Measurements from ENCODE around the gene PSMB11.
"Not testable (repeated sequence)": the region's sequence is repeated elsewhere in the genome, so short reads cannot be mapped to it uniquely, and the experiment has no call there.

The PSMB11 gene

DNA sequence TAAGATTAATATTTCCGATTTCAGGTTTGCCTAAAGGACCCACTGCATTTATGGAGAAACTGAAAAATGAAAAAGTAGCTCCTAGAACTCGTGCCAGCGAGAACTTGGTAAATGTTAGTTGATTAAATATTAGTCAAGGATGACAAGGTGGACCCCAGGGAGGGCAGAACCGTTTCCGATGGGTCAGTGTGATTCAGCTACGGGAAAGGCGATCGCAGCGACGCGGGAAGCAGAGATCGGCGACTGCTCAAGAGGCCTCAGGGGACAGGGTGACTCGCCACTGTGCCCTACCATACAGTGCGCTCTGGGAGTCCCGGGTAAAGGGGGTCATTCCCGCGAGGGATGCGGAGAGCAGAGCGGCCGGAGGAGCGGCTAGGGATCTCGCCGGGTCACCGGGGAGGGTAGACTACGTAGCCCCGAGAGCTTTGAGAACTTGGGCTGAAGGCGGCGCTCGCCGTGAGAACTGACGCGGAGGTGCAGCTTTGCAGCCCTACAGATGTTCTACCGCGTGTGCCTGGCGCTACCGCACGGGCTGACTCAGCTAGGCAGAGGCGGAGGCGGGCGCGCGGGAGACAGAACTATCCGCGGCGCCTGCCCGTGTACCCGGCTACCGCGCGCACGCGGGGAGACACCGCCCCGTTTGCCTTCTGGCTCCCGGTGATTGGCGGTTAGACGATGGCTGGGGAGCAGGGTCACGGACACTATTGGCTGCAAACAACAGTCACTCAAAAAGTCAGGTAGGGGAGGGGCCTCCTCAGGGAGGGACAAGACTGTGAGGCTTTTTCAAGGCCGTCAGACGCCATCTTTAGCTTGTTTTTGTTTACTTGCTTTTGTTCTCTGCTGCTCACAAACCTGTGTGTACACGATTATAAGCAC lies 35.2 kb upstream of the PSMB11 start:
- peak overlapping the region; percentile 71 for H3K4me3 ChIP-seq (ENCODE audit: low read length)
- TF ChIP-seq ZNF274 (IDR thresholded peaks at IDR 0.05; ENCODE audit: low read depth, low read length) = no peak

DNA sequence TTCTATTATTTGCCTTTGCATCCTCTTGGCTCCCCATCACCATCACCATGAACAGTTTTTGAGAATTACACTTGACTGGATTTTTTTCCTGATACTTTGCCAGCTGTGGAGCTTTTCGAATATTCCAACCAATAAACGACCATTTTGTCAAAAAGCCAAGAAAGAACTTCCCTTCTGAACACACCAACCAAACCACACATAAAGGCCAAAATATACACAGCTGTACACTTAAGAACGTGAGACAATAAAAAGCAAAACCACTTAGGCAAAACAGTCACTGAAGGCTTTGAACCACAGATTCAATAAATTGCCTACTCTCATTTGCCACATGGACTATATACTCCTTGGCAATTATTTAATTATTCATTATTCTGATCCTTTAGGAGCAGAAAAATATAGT lies 33.2 kb upstream of the PSMB11 start:
- no peak overlapping the region; the same call in 1 of the 2 replicates for H3K4me3 ChIP-seq (ENCODE audit: low read length)
- no peak for TF ChIP-seq ZNF274 (IDR thresholded peaks at IDR 0.05; ENCODE audit: low read depth, low read length)

DNA sequence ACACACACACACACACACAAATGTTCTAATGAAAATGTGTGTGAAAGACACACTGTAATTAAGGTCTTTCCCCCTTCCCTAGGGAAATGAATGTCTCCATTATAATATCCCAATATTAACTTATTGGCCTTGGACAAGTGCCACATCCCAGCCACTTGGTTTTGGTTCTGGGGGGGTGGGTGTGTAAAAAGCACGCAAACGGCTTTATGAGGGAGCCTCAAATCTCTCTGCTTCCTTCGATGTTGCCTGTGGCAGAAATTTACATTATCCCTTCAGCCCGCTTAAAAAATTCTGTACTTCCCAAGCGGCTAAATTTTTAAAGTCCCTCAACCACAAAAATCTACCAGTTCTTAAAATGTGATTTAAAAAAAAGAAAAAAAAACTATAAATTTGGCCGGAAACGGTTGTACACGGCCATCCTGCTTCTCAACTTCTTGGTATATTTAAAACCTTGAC lies 32.5 kb upstream of the PSMB11 start:
- no peak for TF ChIP-seq ZNF274 (IDR thresholded peaks at IDR 0.05; ENCODE audit: low read depth, low read length)
- peak overlapping the region; percentile 55 for H3K4me3 ChIP-seq (ENCODE audit: low read length)

DNA sequence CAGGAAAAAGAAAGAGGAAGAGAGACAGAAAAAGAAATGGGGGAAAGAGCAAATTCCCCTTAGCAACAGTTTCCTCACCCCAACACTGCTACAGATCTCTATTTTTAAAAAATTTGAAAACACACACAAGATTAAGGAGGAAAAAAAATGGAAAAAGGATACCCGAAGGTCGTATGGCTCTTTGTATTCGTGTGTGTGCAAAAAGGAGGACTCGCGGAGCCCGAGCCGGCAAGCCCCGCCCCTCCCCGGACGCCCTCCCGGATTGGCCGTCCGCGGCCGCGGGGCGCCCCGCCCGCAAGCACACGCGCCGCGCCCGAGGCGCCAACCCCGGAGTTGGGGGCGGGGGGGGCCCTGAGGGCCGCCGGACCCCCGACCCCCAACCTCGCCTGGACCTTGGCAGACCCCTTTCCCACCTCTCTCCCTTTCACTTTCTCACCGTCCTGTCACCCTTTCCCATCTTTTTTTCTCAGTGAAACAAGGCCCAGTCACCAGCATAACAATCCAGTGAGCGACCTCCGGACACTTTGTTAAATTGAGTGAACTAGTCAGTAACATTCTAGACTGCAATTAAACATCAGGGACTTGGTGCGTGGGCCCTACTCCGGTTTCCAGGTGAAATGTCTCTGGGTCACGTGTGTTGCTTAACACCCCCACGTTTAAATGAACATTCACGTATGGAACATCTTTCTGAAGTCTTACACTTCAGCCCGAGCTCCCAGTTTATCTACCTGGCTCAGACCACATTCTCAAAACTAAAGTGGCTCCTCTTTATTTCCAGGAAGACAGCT lies 31.9 kb upstream of the PSMB11 start, which contains the start of gene C14orf93:
Gene C14orf93, minus strand, starts transcription at position 205 of the 788 bp plus-strand sequence. CDS start 11,120 bp downstream, outside the sequence.
- no peak for TF ChIP-seq ZNF274 (IDR thresholded peaks at IDR 0.05; ENCODE audit: low read depth, low read length)
- H3K4me3 ChIP-seq (ENCODE audit: low read length) = peak within 1 kb of the TSS; percentile 55

DNA sequence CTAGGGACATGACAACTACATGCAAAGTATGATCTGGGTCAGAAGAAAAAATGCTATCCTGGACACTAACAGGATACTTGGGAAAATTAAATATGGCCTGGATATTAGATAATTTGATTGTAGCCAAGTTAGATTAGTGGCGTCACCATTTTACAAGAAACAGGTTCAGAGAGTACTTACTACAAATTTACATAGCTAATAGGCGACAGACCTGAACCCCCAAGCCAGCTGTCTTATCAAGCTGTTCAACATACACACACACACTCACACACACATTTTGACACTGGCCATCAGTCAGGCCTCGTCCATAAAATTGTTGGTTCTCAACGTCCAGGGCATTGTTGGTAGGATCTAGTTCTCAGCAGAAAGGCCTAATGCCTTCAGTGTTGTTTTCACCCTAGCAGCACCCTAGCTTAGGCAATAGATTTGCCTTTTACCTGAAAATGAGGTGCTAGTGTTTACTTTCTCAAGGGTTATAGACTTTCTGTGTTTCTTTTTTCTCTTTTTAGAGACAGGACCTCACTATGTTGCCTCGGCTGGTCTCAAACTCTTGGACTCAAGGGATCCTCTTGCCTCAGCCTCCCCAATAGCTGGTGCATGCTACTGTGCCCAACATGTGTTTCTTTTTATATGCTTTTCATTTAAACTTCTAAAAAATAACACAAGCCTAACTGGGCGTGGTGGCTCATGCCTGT lies 28.8 kb upstream of the PSMB11 start:
- H3K4me3 ChIP-seq (ENCODE audit: low read length) = no peak overlapping the region
- no peak for TF ChIP-seq ZNF274 (IDR thresholded peaks at IDR 0.05; ENCODE audit: low read depth, low read length)

DNA sequence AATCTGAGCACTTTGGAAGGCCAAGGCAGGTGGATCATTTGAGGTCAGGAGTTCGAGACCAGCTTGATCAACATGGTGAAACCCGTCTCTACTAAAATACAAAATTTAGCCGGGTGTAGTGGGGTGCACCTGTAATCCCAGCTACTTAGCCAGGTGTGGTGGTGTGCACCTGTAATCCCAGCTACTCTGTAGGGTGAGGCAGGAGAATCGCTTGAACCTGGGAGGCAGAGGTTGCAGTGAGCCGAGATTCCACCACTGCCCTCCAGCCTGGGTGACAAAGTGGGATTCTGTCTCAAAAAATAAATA lies 28.3 kb upstream of the PSMB11 start:
- H3K4me3 ChIP-seq (ENCODE audit: low read length) = not testable (repeated sequence)

DNA sequence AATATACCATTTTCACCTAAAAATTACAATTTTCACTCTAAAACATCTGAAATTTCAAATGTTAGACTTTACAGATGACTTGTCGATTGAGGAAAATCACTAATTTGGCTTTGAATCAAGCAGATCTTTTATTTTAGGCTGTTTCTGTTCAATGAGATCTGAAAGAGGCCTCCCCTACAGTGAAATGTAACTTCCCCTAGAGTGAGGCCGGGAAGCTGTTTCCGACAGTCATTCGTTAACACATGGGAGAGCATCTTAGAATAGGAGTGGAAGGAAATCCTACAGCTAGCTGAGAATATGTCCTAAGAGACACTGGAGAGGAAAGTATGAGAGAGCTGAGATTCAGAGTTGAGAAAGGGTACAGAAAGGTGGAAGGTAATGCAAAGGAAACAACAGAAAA lies 26.4 kb upstream of the PSMB11 start:
- TF ChIP-seq ZNF274 (IDR thresholded peaks at IDR 0.05; ENCODE audit: low read depth, low read length) = no peak
- H3K4me3 ChIP-seq (ENCODE audit: low read length) = no peak overlapping the region

DNA sequence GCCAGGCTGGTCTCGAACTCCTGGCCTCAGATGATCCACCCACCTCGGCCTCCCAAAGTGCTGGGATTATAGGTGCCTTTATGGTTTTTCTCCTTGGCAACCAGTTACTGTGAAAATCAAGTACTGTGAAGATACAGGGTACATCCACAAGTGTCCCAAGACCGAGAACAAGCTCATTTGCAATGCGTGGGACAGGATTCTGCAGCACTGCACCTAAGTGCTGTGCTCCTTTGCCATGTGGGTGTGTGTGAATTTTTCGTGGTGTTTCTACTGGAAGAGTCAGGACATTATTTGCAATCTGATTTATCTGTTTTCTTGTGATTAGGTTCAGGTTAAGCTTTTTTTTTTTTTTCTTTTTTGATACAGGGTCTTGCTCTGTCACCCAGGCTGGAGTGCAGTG lies 24.9 kb upstream of the PSMB11 start:
- no peak for TF ChIP-seq ZNF274 (IDR thresholded peaks at IDR 0.05; ENCODE audit: low read depth, low read length)
- H3K4me3 ChIP-seq (ENCODE audit: low read length) = no peak overlapping the region

DNA sequence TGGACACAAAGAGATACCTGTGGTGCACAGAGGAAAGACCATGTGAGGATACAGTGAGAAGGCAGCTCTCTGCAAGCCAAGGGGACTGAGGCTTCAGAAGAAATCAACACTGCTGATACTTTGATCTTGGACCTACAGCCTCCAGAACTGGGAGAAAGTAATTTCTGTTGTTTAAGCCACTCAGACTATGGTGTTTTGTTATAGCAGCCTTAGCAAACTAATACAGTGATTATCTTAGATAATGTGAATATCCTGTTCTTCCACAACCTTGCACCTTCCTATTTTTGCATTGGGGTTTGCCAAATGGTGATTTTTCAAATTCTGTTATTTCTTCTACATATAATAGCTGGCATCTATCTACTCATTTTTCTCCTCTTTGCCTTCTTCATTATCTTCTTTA lies 23.9 kb upstream of the PSMB11 start:
- TF ChIP-seq ZNF274 (IDR thresholded peaks at IDR 0.05; ENCODE audit: low read depth, low read length) = no peak
- H3K4me3 ChIP-seq (ENCODE audit: low read length) = no peak overlapping the region

DNA sequence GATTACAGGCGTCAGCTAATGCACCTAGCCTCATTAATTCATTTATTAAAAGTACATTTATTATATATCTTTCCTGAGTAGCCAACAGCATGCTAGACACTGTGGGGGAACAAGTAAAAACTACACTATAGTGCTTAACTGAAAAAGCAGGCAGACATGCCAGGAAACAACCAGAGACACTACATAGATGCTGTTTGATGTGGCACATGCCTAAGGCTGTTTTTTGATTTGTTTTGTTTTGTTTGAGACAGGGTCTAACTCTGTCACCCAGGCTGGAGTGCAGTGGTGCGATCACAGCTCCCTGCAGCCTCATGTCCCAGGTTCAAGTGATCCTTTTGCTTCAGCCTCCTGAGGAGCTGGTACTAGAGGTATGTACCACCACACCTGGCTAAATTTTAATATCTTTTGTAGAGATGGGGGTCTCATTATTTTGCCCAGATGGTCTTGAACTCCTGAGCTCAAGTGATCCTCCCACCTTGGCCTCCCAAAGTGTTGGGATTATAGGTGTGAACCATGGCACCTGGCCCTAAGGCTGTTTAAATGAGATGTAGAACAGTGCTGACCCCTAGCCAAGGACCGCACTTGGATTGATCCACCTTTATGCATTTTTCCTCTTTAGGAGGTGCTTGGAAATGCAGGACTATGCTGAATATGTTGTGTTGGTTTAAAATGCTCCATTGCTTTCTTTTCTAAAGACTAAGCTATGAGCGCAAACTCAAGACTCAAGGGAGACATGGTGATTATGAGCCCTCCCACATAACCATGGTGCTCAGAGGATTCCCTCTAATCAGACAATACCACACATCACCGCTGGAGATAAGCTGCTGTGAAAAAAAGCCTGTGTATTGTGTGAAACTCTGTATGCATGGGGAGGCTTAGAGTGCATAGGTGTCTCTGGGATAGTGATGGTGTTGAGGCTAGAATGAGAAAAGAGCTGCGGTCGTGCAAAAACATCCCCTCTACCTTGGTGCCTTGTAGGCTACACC lies 21.6 kb upstream of the PSMB11 start:
- no peak overlapping the region for H3K4me3 ChIP-seq (ENCODE audit: low read length)
- no peak for TF ChIP-seq ZNF274 (IDR thresholded peaks at IDR 0.05; ENCODE audit: low read depth, low read length)

DNA sequence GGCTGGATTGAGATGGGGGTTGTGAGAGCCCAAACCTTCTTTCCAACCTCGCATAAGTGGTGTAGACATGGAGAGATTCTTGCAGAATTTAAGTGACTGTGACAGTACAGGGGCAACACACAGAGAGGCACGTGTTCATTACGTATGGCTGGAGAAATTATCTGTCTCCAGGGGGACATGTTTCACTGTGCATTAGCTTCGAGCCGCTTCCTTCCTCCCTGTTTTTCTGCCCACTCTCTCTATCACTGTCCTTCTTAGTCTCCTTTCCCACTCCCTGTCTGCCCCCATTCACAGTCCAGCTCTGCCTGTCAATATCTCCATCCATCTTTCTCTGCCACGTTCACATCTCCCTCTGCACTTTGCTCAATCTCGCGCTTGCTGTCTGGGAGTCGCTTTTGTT lies 20.6 kb upstream of the PSMB11 start:
- H3K4me3 ChIP-seq (ENCODE audit: low read length) = no peak overlapping the region
- TF ChIP-seq ZNF274 (IDR thresholded peaks at IDR 0.05; ENCODE audit: low read depth, low read length) = no peak

DNA sequence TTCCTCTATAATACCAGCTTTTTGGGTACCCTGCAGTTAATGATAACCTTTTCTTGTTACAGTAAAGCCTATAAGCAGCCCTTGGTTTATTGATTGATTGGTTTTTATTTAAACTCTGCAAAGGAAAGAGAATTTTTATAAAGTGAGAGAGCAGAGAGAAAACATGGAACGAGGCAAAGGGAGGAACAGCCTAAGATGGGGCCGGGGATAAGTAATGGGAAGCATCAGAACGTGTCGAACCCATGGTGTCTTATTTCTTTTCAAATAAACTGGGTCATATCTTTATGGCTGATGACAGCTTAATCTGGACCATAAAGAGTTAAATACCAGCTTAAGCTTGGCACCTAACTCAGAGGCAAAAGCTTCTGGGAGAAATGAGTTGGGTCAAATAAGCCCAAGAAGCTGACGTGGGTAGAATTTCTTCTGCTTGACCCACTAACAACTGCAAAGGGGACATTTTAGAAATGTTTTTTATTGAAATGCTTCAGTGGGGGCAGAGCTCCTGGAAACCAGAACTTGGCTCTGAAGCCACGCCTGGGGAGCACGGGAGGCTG lies 20.0 kb upstream of the PSMB11 start:
- H3K4me3 ChIP-seq (ENCODE audit: low read length) = no peak overlapping the region
- no peak for TF ChIP-seq ZNF274 (IDR thresholded peaks at IDR 0.05; ENCODE audit: low read depth, low read length)
